Stimulated activated CD8-positive, alpha-beta memory T cell treated with anti-CD3 and anti-CD28 coated beads, Interleukin-4, amount 100 ng/mL, for 4 hours (primary cell): ENCODE results near the gene MYBPH.

Experiments
- DNase-seq, 2 donors: peaks; one replicate each; pipeline ENCODE4 v3.0.0-alpha.2; 2020; ENCODE audit warnings: low read depth in 2 of 2, low spot score in 1 of 2

The MYBPH gene, protein sequence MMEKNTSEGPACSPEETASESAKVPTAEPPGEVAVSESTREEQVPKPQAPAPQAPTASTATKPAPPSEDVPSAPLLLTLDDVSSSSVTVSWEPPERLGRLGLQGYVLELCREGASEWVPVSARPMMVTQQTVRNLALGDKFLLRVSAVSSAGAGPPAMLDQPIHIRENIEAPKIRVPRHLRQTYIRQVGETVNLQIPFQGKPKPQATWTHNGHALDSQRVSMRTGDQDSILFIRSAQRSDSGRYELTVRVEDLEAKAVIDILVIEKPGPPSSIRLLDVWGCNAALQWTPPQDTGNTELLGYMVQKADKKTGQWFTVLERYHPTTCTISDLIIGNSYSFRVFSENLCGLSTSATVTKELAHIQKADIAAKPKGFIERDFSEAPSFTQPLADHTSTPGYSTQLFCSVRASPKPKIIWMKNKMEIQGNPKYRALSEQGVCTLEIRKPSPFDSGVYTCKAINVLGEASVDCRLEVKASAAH

DNA sequence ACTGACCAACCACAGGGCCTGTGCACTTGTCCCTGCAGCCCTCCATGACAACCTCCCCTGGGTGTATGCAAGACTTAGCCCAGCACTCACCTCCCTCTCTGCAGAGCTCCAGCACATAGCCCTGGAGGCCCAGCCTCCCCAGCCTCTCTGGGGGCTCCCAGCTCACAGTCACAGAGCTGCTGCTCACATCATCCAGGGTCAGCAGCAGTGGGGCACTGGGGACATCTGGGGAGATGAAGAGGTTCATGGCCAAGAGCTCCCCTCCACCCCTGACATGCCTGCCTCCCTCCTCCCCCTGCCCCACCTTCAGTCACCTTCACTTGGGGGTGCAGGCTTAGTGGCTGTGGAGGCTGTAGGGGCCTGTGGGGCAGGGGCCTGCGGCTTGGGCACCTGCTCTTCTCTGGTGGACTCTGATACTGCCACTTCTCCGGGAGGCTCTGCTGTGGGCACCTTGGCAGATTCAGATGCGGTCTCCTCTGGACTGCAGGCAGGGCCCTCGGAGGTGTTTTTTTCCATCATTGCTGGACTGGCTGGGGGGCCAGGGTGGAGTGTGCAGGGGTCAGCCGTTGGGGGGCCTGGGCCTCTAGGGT, at the start of gene MYBPH:
Gene MYBPH (minus strand): TSS at position 590 of the 590 bp plus-strand sequence. CDS start 71 bp downstream, at position 519.
- no peak for DNase-seq

GRCh38 chr1:203225071-203225470, 49.4 kb upstream of the MYBPH start:
- DNase-seq = no peak

DNA sequence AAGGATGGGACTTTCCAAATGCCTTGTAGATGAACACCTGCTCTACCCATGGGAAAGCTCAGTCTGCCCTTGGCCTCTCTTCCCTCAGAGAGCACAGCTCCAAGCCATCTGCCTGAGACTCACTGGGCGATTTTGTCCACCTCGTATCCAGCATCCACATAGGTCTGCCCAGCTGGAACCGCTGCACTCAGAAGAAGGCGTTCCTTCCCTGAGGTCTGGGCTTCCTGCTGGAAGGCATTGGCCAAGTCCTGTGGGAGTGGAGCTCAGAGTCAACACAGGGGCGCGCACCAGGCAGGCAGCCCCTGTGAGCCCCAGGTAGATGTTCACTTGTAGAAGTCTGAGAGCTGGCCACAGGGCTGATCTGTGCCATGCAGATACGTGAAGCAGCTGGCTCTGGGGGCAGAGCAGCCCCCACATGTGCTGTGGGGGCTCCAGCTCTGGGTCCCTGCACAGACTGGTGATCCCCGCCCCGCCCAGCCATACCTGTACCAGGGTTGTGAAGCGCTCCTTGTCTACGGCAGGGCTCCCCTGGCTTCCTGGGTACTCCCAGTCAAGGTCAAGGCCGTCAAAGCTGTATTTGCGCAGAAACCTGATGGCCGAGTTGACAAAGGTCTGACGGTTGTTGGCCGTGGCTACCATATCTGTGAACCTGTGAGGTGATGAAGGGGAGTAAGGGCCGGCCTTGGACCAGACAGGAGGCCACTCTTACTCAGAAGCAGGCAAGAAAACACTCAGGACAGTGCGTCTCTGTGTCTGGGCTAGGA, 47.6 kb upstream of the MYBPH start:
- no peak for DNase-seq

- no peak for DNase-seq
Measured at GRCh38 chr1:203219934-203220333, 44.3 kb upstream of the MYBPH start.

GRCh38 chr1:203219171-203219570, 43.5 kb upstream of the MYBPH start:
- DNase-seq = no peak

- DNase-seq = no peak
Measured at GRCh38 chr1:203217668-203218067, 42.0 kb upstream of the MYBPH start.

DNA sequence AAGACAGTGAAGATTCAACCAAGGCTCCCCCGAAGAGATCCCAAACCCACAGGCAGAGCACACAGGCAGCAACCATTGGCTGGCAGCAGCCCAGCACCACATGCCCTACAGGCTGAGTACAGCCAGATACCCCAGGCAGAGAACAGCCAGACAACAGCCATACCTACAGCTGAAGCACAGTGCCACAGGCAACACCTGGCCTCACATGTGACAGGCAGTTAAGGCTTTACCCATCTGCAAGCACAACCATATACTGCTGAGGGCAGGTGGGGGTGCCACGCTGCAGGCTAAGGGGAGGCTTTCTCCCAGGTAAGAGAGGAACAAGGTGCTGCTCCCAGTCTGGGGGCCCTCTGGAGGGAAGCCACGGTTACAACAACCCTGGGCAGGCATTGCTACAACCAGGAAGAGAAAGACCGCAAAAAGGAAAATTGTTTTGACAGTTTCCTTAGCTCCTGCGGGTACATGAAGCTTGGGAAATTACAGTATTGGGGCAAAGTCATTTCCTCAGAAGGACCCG, 41.6 kb upstream of the MYBPH start:
- DNase-seq = no peak

GRCh38 chr1:203216274-203217138, 40.9 kb upstream of the MYBPH start:
- DNase-seq = peak; percentile 15 to 18

DNA sequence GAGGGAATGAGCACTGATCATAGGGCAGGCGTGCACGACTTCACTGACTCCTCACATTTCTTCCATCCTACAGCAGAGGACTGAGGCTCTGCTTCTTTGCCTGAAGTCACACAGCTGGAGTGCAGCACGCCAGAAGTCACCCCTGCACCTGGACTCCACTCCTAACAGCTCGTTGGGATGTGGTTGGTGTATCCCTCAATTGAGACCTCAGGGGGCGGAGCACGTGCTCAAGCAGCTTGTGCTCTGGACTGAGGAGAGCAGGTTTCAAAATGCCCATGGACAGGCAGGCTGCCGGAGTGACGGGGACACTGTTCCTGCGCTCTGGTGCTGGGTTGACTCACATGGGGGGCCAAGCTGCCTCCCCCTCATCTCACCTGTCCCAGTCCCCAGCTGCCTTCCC, 39.9 kb upstream of the MYBPH start:
- DNase-seq = no peak

DNA sequence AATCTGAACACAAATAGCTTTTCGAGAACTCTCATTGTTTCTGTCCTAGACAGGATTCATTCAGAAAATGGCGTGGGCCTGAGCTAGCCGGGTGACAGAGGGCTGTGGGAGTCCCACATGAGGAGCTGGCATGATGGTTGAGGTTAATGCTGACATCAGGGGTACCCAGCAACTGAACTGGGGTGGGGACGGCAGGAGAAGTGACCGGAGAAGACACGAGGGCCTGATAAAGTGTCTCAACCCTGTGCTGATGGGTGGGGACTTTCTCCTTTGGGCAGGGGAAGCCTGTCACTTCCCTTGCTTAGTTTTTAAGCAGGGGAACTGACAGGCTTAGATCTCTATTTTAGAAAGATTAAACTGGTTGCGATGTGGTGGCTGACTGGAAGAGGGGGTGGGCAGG, 39.2 kb upstream of the MYBPH start:
- no peak for DNase-seq

DNA sequence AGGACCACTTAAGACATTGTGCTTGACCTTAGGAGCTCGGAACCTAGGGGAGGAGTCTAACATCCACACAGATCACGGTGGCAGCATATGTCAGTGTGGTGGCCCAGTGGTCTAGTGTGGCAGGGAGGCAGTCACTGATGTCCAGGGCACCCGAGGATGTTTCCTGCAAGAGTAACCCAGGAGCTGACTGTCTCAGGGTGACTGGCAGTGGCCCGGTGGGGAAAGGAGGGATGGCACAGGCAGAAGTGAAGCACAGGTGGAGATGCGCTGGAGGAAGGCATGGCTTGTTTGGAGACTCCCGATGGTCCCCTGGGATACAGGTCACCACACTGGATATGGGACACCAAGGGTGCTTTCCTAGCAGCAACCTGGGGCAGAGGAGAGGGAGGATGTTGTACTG, 37.5 kb upstream of the MYBPH start:
- no peak for DNase-seq

DNA sequence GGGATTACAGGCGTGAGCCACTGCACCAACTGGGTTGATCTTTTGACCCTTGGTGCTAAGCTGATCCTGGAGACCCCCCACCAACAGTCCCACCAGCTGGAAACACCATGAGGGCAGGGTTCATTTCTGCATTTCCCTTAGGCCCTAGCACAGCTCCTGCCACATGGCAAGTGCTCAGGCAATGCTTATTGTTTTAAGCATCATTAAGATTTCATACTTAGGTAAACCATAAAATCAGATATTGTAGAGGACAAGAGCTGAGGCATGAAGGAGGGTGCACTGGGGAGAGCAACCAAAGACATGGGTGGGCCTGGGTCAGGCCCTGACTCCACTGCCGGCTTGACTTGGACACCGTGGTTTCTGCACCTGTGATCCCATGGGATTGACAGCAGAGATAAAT, 36.2 kb upstream of the MYBPH start:
- DNase-seq = no peak

DNA sequence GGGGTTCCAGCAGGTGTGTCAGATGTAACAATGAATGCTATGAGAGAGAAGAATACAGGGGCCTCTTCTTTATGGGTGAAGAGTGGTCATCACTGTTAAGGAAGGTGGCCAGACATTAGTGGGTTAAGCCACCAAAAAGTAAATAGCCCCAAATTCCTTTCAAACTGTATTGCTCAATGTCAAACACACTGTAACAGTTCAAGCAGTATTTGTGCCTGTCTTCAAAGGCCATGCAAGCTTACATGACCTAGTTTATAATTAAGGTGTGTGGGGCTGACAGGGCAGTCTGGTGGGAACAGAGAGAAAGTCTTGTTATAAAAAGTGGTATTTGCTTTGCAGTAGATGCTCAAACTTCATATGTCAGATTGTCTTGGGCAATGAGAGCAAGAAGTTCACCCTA, 35.4 kb upstream of the MYBPH start:
- DNase-seq = no peak

- no peak for DNase-seq
Measured at GRCh38 chr1:203210350-203210749, 34.7 kb upstream of the MYBPH start.

GRCh38 chr1:203208181-203208580, 32.6 kb upstream of the MYBPH start:
- DNase-seq = no peak

- DNase-seq = no peak
Measured at GRCh38 chr1:203207751-203208150, 32.1 kb upstream of the MYBPH start.

- DNase-seq = no peak
Measured at GRCh38 chr1:203206129-203206687, 30.6 kb upstream of the MYBPH start.

- DNase-seq = no peak
Measured at GRCh38 chr1:203204756-203205155, 29.1 kb upstream of the MYBPH start.

GRCh38 chr1:203202431-203203245, 27.0 kb upstream of the MYBPH start:
- no peak for DNase-seq
